H1 (cell line): ENCODE measurements around the gene POFUT2. TPM values are rescaled to one million over a fixed set of nuclear protein-coding genes. Genes with fewer than 3 reads are reported as not detected.

Source experiments
- CTCF ChIA-PET: fragments of 300-600 bp; sonication (Branson Sonifier 250); formaldehyde crosslinking; loops from one replicate; lab custom pipeline; 2021; ENCODE audit not compliant: partially characterized antibody; lab: Charles Lee
- POLR2A ChIA-PET: fragments of 300-600 bp; sonication (Branson Sonifier 250); formaldehyde crosslinking; loops from one replicate; lab custom pipeline; 2021; ENCODE audit warnings: inconsistent platforms; ENCODE audit not compliant: partially characterized antibody; lab: Charles Lee
- DNase-seq, 2 experiments: peaks; one replicate each; pipeline versions ENCODE4 v3.0.0 to v3.0.0-alpha.2; 2010 to 2022; ENCODE audit warnings: low spot score in 2 of 2, low read depth in 1 of 2, mixed read lengths in 1 of 2
- FAIRE-seq: peaks from 2 replicates; lab custom pipeline; 2011; peaks lifted over from hg19 to GRCh38; lab: Jason Lieb, UNC
- H2AFZ ChIP-seq: 2 replicates; pipeline ENCODE4 v1.8.1; 2012; ENCODE audit warnings: low read length, inconsistent platforms
- H2AK5ac ChIP-seq: 2 replicates; pipeline ENCODE4 v1.6.1; 2013; ENCODE audit warnings: low read depth, low read length
- H2BK120ac ChIP-seq: replicated peaks from 2 replicates; pipeline ENCODE3; 2013; ENCODE audit warnings: low read depth, low read length, inconsistent platforms
- H2BK12ac ChIP-seq: 2 replicates; pipeline ENCODE4 v1.6.1; 2013; ENCODE audit warnings: low read depth, low read length
- H2BK15ac ChIP-seq: 2 replicates; pipeline ENCODE4 v1.6.1; 2013; ENCODE audit warnings: low read length
- H2BK20ac ChIP-seq: 2 replicates; pipeline ENCODE4 v1.6.1; 2013; ENCODE audit warnings: low read length
- H2BK5ac ChIP-seq: 2 replicates; pipeline ENCODE4 v1.6.1; 2013; ENCODE audit warnings: low read depth, low read length
- H3K14ac ChIP-seq: 2 replicates; pipeline ENCODE4 v1.6.1; 2013; ENCODE audit warnings: inconsistent platforms; ENCODE audit not compliant: insufficient read length
- H3K18ac ChIP-seq: 2 replicates; pipeline ENCODE4 v1.6.1; 2013; ENCODE audit warnings: low read length; ENCODE audit errors: extremely low read depth
- H3K23ac ChIP-seq: 2 replicates; pipeline ENCODE4 v1.6.1; 2013; ENCODE audit warnings: inconsistent platforms; ENCODE audit not compliant: insufficient read length
- H3K23me2 ChIP-seq: 2 replicates; pipeline ENCODE4 v1.6.1; 2013; ENCODE audit warnings: low read depth, low read length
- H3K27ac ChIP-seq: 2 replicates; pipeline ENCODE4 v1.6.1; 2011; ENCODE audit warnings: low read depth, low read length, inconsistent platforms
- H3K27me3 ChIP-seq, 4 experiments: replicated peaks in 1 of 4; 1 replicate in 1 of 4; 2 replicates in 3 of 4; pipeline versions ENCODE4 v1.6.1 to v1.8.1; 2011 to 2013; ENCODE audit warnings: low read length in 3 of 4, mild to moderate bottlenecking in 3 of 4, inconsistent platforms in 2 of 4, mixed read lengths in 2 of 4, moderate library complexity in 1 of 4; ENCODE audit not compliant: control insufficient read depth in 3 of 4, insufficient read depth in 3 of 4; ENCODE audit errors: extremely low read depth in 1 of 4
- H3K36me3 ChIP-seq, 4 experiments: 2 replicates each; pipeline versions ENCODE4 v1.6.1 to v1.8.1; 2011 to 2013; ENCODE audit warnings: mild to moderate bottlenecking in 4 of 4, low read length in 3 of 4, moderate library complexity in 2 of 4, control low read depth in 1 of 4, inconsistent platforms in 1 of 4; ENCODE audit not compliant: insufficient read depth in 4 of 4, control insufficient read depth in 2 of 4
- H3K4ac ChIP-seq: replicated peaks from 2 replicates; pipeline ENCODE3; 2013; ENCODE audit warnings: low read length, low read depth, mixed read lengths, inconsistent platforms; ENCODE audit not compliant: insufficient read length
- H3K4me1 ChIP-seq, 4 experiments: replicated peaks in 1 of 4; 1 replicate in 1 of 4; 2 replicates in 3 of 4; pipeline versions ENCODE4 v1.6.1 to v1.8.1; 2011 to 2013; ENCODE audit warnings: low read length in 3 of 4, inconsistent platforms in 2 of 4, mixed read lengths in 1 of 4; ENCODE audit not compliant: insufficient read depth in 4 of 4, control insufficient read depth in 3 of 4
- H3K4me2 ChIP-seq, 2 experiments: 2 replicates each; pipeline versions ENCODE4 v1.6.1 to v1.8.1; 2011 to 2013; ENCODE audit warnings: low read depth in 2 of 2, low read length in 2 of 2, control low read depth in 1 of 2, inconsistent platforms in 1 of 2, mild to moderate bottlenecking in 1 of 2; ENCODE audit not compliant: insufficient read depth in 1 of 2
- H3K4me3 ChIP-seq, 4 experiments: fragments of 200-600, 300-600 bp in 1 of 4; sonication (generic), shearing (Covaris generic), sonication (Bioruptor Twin) in 1 of 4; 2 replicates each; pipeline versions ENCODE4 v1.5.1 to v1.8.1; 2011 to 2016; ENCODE audit warnings: low read length in 4 of 4, low read depth in 3 of 4, control low read depth in 2 of 4, inconsistent platforms in 2 of 4, mild to moderate bottlenecking in 2 of 4, mixed read lengths in 1 of 4, moderate library complexity in 1 of 4; ENCODE audit not compliant: insufficient read depth in 2 of 4; ENCODE audit errors: extremely low read depth in 1 of 4
- H3K56ac ChIP-seq: replicated peaks from 2 replicates; pipeline ENCODE3; 2013; ENCODE audit warnings: low read depth, mild to moderate bottlenecking, mixed read lengths, low read length, inconsistent platforms; ENCODE audit not compliant: insufficient read length
- H3K79me1 ChIP-seq: 2 replicates; pipeline ENCODE4 v1.6.1; 2013; ENCODE audit warnings: low read depth, low read length, control low read depth
- H3K79me2 ChIP-seq, 2 experiments: 2 replicates each; pipeline versions ENCODE4 v1.6.1 to v1.8.1; 2012 to 2013; ENCODE audit warnings: low read length in 2 of 2, mild to moderate bottlenecking in 2 of 2, inconsistent platforms in 1 of 2; ENCODE audit not compliant: insufficient read depth in 2 of 2, control insufficient read depth in 1 of 2
- H3K9ac ChIP-seq, 4 experiments: replicated peaks in 1 of 4; 1 replicate in 1 of 4; 2 replicates in 3 of 4; pipeline versions ENCODE4 v1.6.1 to v1.8.1; 2011 to 2013; ENCODE audit warnings: low read depth in 3 of 4, low read length in 3 of 4, control low read depth in 2 of 4, mild to moderate bottlenecking in 2 of 4, moderate library complexity in 2 of 4, inconsistent platforms in 1 of 4; ENCODE audit errors: extremely low read depth in 1 of 4
- H3K9me3 ChIP-seq, 2 experiments: 2 replicates each; pipeline versions ENCODE4 v1.6.1 to v1.8.1; 2012 to 2013; ENCODE audit warnings: mild to moderate bottlenecking in 2 of 2, moderate library complexity in 2 of 2, control low read depth in 1 of 2, inconsistent platforms in 1 of 2, low read depth in 1 of 2, low read length in 1 of 2, mixed read lengths in 1 of 2; ENCODE audit not compliant: insufficient read depth in 2 of 2
- H4K20me1 ChIP-seq, 2 experiments: replicated peaks in 1 of 2; 2 replicates each; pipeline versions ENCODE3 to v1.8.1; 2011 to 2013; ENCODE audit warnings: inconsistent platforms in 2 of 2, low read length in 2 of 2, mild to moderate bottlenecking in 1 of 2; ENCODE audit not compliant: insufficient read depth in 2 of 2, control insufficient read depth in 1 of 2
- H4K5ac ChIP-seq: 2 replicates; pipeline ENCODE4 v1.6.1; 2013; ENCODE audit warnings: low read length, low read depth, mixed read lengths, inconsistent platforms; ENCODE audit not compliant: insufficient read length
- H4K8ac ChIP-seq: 2 replicates; pipeline ENCODE4 v1.8.0; 2013; ENCODE audit warnings: mild to moderate bottlenecking, moderate library complexity, low read length, inconsistent platforms; ENCODE audit not compliant: insufficient read depth; ENCODE audit errors: extremely low read depth
- H4K91ac ChIP-seq: replicated peaks from 2 replicates; pipeline ENCODE3; 2013; ENCODE audit warnings: low read length, mixed read lengths, inconsistent platforms; ENCODE audit not compliant: insufficient read length
- BRCA1 ChIP-seq: IDR thresholded peaks from 2 replicates; pipeline ENCODE4 v1.6.1; 2012; ENCODE audit warnings: low read depth, low read length, improper control_type of control experiment
- CEBPB ChIP-seq: IDR thresholded peaks from 2 replicates; pipeline ENCODE4 v1.6.1; 2012; ENCODE audit warnings: low read depth, low read length
- CHD1 ChIP-seq: IDR thresholded peaks from 2 replicates; pipeline ENCODE4 v1.6.1; 2012; ENCODE audit warnings: low read depth, low read length, improper control_type of control experiment
- CHD2 ChIP-seq: IDR thresholded peaks from 2 replicates; pipeline ENCODE4 v1.6.1; 2012; ENCODE audit warnings: low read length, improper control_type of control experiment
- CREB1 ChIP-seq: IDR thresholded peaks from 2 replicates; pipeline ENCODE4 v1.6.1; 2012; ENCODE audit warnings: inconsistent platforms
- HDAC2 ChIP-seq, 2 experiments: fragments of 300-600 bp in 1 of 2; sonication (generic) in 1 of 2; IDR thresholded peaks; 2 replicates each; pipeline ENCODE4 v1.6.1; 2011 to 2012; ENCODE audit warnings: low read depth in 2 of 2, low read length in 2 of 2, mild to moderate bottlenecking in 2 of 2, moderate library complexity in 2 of 2, borderline replicate concordance in 1 of 2, inconsistent platforms in 1 of 2
- POLR2A ChIP-seq, 2 experiments: IDR thresholded peaks; 1 replicate in 1 of 2; 2 replicates in 1 of 2; pipeline ENCODE4 v1.6.1; 2011; ENCODE audit warnings: low read depth in 2 of 2, low read length in 2 of 2, mild to moderate bottlenecking in 2 of 2; ENCODE audit errors: control extremely low read depth in 1 of 2
- POLR2AphosphoS5 ChIP-seq: IDR thresholded peaks from 2 replicates; pipeline ENCODE4 v1.6.1; 2011; ENCODE audit warnings: low read depth, low read length
- POU5F1 ChIP-seq: IDR thresholded peaks from 2 replicates; pipeline ENCODE4 v1.6.1; 2011; ENCODE audit warnings: low read depth, mild to moderate bottlenecking, low read length, moderate library complexity
- RBBP5 ChIP-seq: IDR thresholded peaks from 2 replicates; pipeline ENCODE4 v1.7.1; 2012; ENCODE audit warnings: low read depth, mild to moderate bottlenecking, inconsistent platforms, low read length, moderate library complexity, borderline replicate concordance
- SIRT6 ChIP-seq: IDR thresholded peaks from one replicate; pipeline ENCODE4 v1.7.1; 2012; ENCODE audit warnings: low read length, inconsistent platforms
- SP2 ChIP-seq: IDR thresholded peaks from 2 replicates; pipeline ENCODE4 v1.6.1; 2012; ENCODE audit warnings: mild to moderate bottlenecking, low read length, inconsistent platforms
- SUZ12 ChIP-seq: fragments of 200-600 bp; sonication (generic); IDR thresholded peaks from 2 replicates; pipeline ENCODE4 v1.6.1; 2012; ENCODE audit warnings: mild to moderate bottlenecking, inconsistent platforms, low read length, moderate library complexity, mixed read lengths
- WGBS, 2 experiments: shearing (Covaris generic) in 1 of 2; methylation state at CpG; one replicate each; pipeline versions ENCODE4 v1.1.6 to v1.1.7; 2013 to 2015; ENCODE audit warnings: low lambda C conversion rate in 2 of 2, mixed read lengths in 2 of 2, inconsistent platforms in 1 of 2, low coverage in 1 of 2, missing lambda C conversion rate in 1 of 2; ENCODE audit not compliant: insufficient replicate concordance in 2 of 2, insufficient coverage in 1 of 2, insufficient read length in 1 of 2; ENCODE audit errors: extremely low coverage in 1 of 2, missing lambda C conversion rate in 1 of 2; 5-methylcytosine and 5-hydroxymethylcytosine counted together
- polyA plus RNA-seq, 7 experiments: library from polyadenylated mRNA; depleted of rRNA in 3 of 7; stranded (reverse) in 5 of 7; unstranded in 2 of 7; fragments of >200 nt in 5 of 7; fragments of 200-250 nt in 2 of 7; gene quantifications; 1 replicate in 5 of 7; 2 replicates in 1 of 7; 4 replicates in 1 of 7; pipeline versions ENCODE4 v1.2.1 to v1.2.3, GENCODE V29; 2011 to 2013; ENCODE audit warnings: missing spikeins in 2 of 7, mixed read lengths in 2 of 7
- total RNA-seq: library from RNA; stranded (reverse); fragmentation: NEBNext Ultra II Directional; extraction: Animal tissue kit (Norgen Biotek cat#: 25700); gene quantifications from 2 replicates; pipeline ENCODE4 v1.2.1, GENCODE V29; 2021
- TF ChIP-seq, protein P1 (sequence below): IDR thresholded peaks from 2 replicates; pipeline ENCODE4 v1.6.1; 2012; ENCODE audit warnings: low read length, inconsistent platforms

The POFUT2 gene
- total and polyA plus RNA-seq, 2 of the 8 experiments (the other 6 are each of a cell fraction or from before 2014, with no cell fraction given), result 13.7 to 32.1 TPM

DNA sequence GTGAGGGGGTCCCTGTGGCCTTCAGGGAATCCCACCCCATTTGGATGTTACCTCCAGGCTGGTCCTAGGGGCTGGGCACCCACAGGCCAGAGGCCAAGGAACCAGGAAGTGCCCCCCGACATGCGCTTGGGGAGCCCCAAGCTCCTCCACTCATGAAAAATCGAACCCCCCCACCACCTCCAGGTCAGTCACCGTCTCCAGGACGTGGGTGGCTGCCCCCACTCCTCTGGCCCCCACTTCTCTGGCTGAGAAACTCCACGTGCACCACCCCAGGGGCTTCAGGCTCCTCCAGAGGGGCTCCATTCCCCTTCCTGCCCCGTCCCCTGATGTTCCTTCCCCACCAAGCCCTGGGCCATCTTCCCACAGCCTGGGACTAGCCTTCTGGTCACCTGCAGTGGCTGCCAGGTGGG is 30.5 kb upstream of the POFUT2 start:
- H2BK15ac ChIP-seq, result no peak overlapping the region
- H3K9ac ChIP-seq, result no peak overlapping the region
- no peak overlapping the region for H3K18ac ChIP-seq
- H3K9me3 ChIP-seq, result no peaks in the 10 kb centered on the region
- no peak overlapping the region for H3K14ac ChIP-seq
- H4K5ac ChIP-seq, result no peak overlapping the region
- 76% methylated on average over 7 of the region's 7 CpGs; no CpG with 5 or more reads in 1 of the 2 experiments for WGBS, 2 experiments
- H3K56ac ChIP-seq, result no peak overlapping the region
- H3K79me1 ChIP-seq, result no peaks in the 10 kb centered on the region
- no peaks in the 10 kb centered on the region for H3K36me3 ChIP-seq
- no peak overlapping the region for H3K4me2 ChIP-seq
- H2BK12ac ChIP-seq, result no peak overlapping the region
- no peak overlapping the region for H3K4ac ChIP-seq
- no peak overlapping the region for H3K4me3 ChIP-seq
- peak overlapping the region; percentile 24; the same call in 1 of the 2 replicates for H2BK5ac ChIP-seq
- H2AFZ ChIP-seq, result no peak overlapping the region
- peaks cover 0 to 10% (median 6%) of the 10 kb centered on the region in 4 experiments; a peak in 5 of 7 replicates for H3K4me1 ChIP-seq
- no peaks in the 10 kb centered on the region for H4K20me1 ChIP-seq
- H3K23ac ChIP-seq, result no peak overlapping the region
- no peak overlapping the region for H2BK20ac ChIP-seq
- no peak overlapping the region for H2AK5ac ChIP-seq
- FAIRE-seq (no peak), DNase-seq (no peak)
- H3K79me2 ChIP-seq, result no peaks in the 10 kb centered on the region
- H3K27ac ChIP-seq, result no peak overlapping the region
- no peak overlapping the region for H4K8ac ChIP-seq
- POLR2A ChIA-PET, result interaction anchor here (1.3 to 1.7 kb wide), 4 partner anchors 9 to 25 kb away, joined by 3 to 4 read pairs (median 4); no protein-coding TSS in a partner anchor
- CTCF ChIA-PET, result interaction anchor here (1.4 kb wide), 1 partner anchor 9 kb away, joined by 13 read pairs; no protein-coding TSS in a partner anchor
- H2BK120ac ChIP-seq, result no peak overlapping the region
- H4K91ac ChIP-seq, result no peak overlapping the region
- H3K27me3 ChIP-seq, result no peaks in the 10 kb centered on the region
- no peaks in the 10 kb centered on the region for H3K23me2 ChIP-seq
- TF ChIP-seq RBBP5 (no peak), CHD2 (no peak), SUZ12 (no peak), SP2 (no peak), SIRT6 (no peak), CHD1 (no peak), POU5F1 (no peak), HDAC2 (IDR thresholded peaks at IDR 0.05; ENCODE audit: borderline replicate concordance in 1 of 2, low read depth in 2 of 2, low read length in 2 of 2) (no peak), BRCA1 (no peak), POLR2A (IDR thresholded peaks at IDR 0.05; ENCODE audit: control extremely low read depth in 1 of 2, low read depth in 2 of 2, low read length in 2 of 2) (no peak), POLR2AphosphoS5 (no peak), CREB1 (no peak), CEBPB (no peak)
- TF ChIP-seq, protein P1, sequence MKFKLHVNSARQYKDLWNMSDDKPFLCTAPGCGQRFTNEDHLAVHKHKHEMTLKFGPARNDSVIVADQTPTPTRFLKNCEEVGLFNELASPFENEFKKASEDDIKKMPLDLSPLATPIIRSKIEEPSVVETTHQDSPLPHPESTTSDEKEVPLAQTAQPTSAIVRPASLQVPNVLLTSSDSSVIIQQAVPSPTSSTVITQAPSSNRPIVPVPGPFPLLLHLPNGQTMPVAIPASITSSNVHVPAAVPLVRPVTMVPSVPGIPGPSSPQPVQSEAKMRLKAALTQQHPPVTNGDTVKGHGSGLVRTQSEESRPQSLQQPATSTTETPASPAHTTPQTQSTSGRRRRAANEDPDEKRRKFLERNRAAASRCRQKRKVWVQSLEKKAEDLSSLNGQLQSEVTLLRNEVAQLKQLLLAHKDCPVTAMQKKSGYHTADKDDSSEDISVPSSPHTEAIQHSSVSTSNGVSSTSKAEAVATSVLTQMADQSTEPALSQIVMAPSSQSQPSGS, result no peak
